Measurements from ENCODE around the gene RAB44. TPM values are rescaled to one million over a fixed set of nuclear protein-coding genes. Genes with fewer than 3 reads are reported as not detected.
A peak's percentile ranks its signal among the peaks of the same experiment; 100 is the strongest.

RAB44 gene
- total and polyA plus RNA-seq, 2 of the 13 experiments (the other 11 are each of a cell fraction or from before 2014, with no cell fraction given): not detected

DNA sequence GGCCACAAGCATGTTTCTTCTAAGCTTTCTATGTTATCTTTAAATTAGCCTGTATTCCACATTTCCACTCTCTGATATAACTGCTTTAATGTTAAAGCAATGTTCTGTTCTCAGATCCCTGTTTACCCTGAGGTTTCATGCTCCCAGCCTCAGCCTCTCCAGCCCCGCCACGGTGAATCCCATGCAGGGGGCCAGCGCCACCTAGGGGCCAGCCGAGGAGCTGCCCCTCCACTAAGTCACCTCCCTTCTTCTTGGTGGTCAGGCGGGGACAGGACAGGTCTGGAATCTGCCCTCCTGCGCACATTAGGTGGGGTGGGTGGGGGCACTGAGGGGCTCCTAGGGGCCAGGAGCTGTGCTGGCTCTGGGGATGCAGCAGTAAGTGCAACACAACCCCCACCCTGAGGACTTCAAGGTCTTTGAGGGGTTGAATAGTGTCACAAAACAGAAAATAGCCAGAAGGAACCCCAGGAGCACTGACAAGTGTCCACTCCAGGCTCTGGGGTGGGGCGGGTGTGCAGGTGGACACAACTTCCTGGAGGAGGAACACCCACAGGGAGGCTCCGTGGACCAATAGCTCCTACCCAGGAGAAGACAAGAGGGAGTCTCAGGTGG is 61.6 kb downstream of the RAB44 start (continued):
- TF ChIP-seq, protein P1, sequence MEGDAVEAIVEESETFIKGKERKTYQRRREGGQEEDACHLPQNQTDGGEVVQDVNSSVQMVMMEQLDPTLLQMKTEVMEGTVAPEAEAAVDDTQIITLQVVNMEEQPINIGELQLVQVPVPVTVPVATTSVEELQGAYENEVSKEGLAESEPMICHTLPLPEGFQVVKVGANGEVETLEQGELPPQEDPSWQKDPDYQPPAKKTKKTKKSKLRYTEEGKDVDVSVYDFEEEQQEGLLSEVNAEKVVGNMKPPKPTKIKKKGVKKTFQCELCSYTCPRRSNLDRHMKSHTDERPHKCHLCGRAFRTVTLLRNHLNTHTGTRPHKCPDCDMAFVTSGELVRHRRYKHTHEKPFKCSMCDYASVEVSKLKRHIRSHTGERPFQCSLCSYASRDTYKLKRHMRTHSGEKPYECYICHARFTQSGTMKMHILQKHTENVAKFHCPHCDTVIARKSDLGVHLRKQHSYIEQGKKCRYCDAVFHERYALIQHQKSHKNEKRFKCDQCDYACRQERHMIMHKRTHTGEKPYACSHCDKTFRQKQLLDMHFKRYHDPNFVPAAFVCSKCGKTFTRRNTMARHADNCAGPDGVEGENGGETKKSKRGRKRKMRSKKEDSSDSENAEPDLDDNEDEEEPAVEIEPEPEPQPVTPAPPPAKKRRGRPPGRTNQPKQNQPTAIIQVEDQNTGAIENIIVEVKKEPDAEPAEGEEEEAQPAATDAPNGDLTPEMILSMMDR (CRISPR knock-in tag; IDR thresholded peaks at IDR 0.05): peak; percentile 97
- TF ChIP-seq SALL1 (CRISPR knock-in tag; IDR thresholded peaks at IDR 0.05) (peak; percentile 32; the same call in 1 of the 2 replicates), ZNF788 (CRISPR knock-in tag; IDR thresholded peaks at IDR 0.05; ENCODE audit: borderline replicate concordance) (0 out of 2 replicates have a peak, but pooled peaks have one; percentile 3), ZNF703 (CRISPR knock-in tag; IDR thresholded peaks at IDR 0.05; ENCODE audit: borderline replicate concordance) (no peak), RXRB (CRISPR knock-in tag; IDR thresholded peaks at IDR 0.05; ENCODE audit: borderline replicate concordance) (no peak), RARG (CRISPR knock-in tag; IDR thresholded peaks at IDR 0.05; ENCODE audit: low read depth) (no peak), ZNF672 (CRISPR knock-in tag; IDR thresholded peaks at IDR 0.05) (no peak), ZNF124 (CRISPR knock-in tag; IDR thresholded peaks at IDR 0.05) (no peak), ZNF234 (CRISPR knock-in tag; conservative IDR thresholded peaks at IDR 0.05) (no peak), PHB2 (IDR thresholded peaks at IDR 0.05; ENCODE audit: partially characterized antibody) (no peak), FOXO1 (CRISPR knock-in tag; IDR thresholded peaks at IDR 0.05) (0 out of 2 replicates have a peak, but pooled peaks have one; percentile 11), ZFP90 (CRISPR knock-in tag; IDR thresholded peaks at IDR 0.05; ENCODE audit: borderline replicate concordance) (no peak)
- TF ChIP-seq, protein P2, sequence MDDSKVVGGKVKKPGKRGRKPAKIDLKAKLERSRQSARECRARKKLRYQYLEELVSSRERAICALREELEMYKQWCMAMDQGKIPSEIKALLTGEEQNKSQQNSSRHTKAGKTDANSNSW (CRISPR knock-in tag; IDR thresholded peaks at IDR 0.05; ENCODE audit: borderline replicate concordance): no peak
- TF ChIP-seq, protein P3, sequence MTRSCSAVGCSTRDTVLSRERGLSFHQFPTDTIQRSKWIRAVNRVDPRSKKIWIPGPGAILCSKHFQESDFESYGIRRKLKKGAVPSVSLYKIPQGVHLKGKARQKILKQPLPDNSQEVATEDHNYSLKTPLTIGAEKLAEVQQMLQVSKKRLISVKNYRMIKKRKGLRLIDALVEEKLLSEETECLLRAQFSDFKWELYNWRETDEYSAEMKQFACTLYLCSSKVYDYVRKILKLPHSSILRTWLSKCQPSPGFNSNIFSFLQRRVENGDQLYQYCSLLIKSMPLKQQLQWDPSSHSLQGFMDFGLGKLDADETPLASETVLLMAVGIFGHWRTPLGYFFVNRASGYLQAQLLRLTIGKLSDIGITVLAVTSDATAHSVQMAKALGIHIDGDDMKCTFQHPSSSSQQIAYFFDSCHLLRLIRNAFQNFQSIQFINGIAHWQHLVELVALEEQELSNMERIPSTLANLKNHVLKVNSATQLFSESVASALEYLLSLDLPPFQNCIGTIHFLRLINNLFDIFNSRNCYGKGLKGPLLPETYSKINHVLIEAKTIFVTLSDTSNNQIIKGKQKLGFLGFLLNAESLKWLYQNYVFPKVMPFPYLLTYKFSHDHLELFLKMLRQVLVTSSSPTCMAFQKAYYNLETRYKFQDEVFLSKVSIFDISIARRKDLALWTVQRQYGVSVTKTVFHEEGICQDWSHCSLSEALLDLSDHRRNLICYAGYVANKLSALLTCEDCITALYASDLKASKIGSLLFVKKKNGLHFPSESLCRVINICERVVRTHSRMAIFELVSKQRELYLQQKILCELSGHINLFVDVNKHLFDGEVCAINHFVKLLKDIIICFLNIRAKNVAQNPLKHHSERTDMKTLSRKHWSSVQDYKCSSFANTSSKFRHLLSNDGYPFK (CRISPR knock-in tag; IDR thresholded peaks at IDR 0.05; ENCODE audit: borderline replicate concordance): no peak
- TF ChIP-seq, protein P4, sequence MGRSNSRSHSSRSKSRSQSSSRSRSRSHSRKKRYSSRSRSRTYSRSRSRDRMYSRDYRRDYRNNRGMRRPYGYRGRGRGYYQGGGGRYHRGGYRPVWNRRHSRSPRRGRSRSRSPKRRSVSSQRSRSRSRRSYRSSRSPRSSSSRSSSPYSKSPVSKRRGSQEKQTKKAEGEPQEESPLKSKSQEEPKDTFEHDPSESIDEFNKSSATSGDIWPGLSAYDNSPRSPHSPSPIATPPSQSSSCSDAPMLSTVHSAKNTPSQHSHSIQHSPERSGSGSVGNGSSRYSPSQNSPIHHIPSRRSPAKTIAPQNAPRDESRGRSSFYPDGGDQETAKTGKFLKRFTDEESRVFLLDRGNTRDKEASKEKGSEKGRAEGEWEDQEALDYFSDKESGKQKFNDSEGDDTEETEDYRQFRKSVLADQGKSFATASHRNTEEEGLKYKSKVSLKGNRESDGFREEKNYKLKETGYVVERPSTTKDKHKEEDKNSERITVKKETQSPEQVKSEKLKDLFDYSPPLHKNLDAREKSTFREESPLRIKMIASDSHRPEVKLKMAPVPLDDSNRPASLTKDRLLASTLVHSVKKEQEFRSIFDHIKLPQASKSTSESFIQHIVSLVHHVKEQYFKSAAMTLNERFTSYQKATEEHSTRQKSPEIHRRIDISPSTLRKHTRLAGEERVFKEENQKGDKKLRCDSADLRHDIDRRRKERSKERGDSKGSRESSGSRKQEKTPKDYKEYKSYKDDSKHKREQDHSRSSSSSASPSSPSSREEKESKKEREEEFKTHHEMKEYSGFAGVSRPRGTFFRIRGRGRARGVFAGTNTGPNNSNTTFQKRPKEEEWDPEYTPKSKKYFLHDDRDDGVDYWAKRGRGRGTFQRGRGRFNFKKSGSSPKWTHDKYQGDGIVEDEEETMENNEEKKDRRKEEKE (IDR thresholded peaks at IDR 0.05): no peak
